HFFc6 (cell line): ENCODE measurements around the gene ARID3A. TPM values are rescaled to one million over a fixed set of nuclear protein-coding genes. Genes with fewer than 3 reads are reported as not detected.
"Not testable (repeated sequence)": the region's sequence is repeated elsewhere in the genome, so short reads cannot be mapped to it uniquely, and the experiment has no call there.

Experiments used
- DNase-seq: peaks from one replicate; pipeline ENCODE4 v3.0.0-alpha.2; 2018
- H3K27ac Mint-ChIP-seq: 2 replicates; pipeline ENCODE4 v1.8.0; 2020; ENCODE audit warnings: mild to moderate bottlenecking, mixed read lengths
- H3K27me3 Mint-ChIP-seq: 2 replicates; pipeline ENCODE4 v1.8.0; 2021; ENCODE audit warnings: mild to moderate bottlenecking, moderate library complexity, mixed read lengths; ENCODE audit not compliant: insufficient read depth
- H3K36me3 Mint-ChIP-seq: 2 replicates; pipeline ENCODE4 v1.8.0; 2021; ENCODE audit warnings: low read depth, mixed read lengths
- H3K4me1 Mint-ChIP-seq: 2 replicates; pipeline ENCODE4 v1.8.0; 2020; ENCODE audit warnings: low read depth, mixed read lengths
- H3K4me3 Mint-ChIP-seq: 2 replicates; pipeline ENCODE4 v1.8.0; 2020; ENCODE audit warnings: mild to moderate bottlenecking, moderate library complexity, mixed read lengths
- H3K9me3 Mint-ChIP-seq: 2 replicates; pipeline ENCODE4 v1.8.0; 2020; ENCODE audit warnings: mild to moderate bottlenecking, mixed read lengths
- CTCF ChIP-seq: fragments of 200-600 bp; sonication (generic); IDR thresholded peaks from 2 replicates; pipeline ENCODE4 v1.5.0; 2021; ENCODE audit warnings: antibody characterized with exemption, mild to moderate bottlenecking
- total RNA-seq, 6 experiments: library from RNA; stranded (reverse); fragmentation: NEBNext Ultra II Directional; extraction: Animal tissue kit (Norgen Biotek cat#: 25700); gene quantifications; 2 replicates in 1 of 6; 3 replicates in 5 of 6; pipeline ENCODE4 v1.2.3, GENCODE V29; 2021

Gene ARID3A
- total RNA-seq, 6 experiments from 2014 or later: 35.1 to 44.2 (median 38.4) TPM

GRCh38 chr19:955803-956765, 30.2 kb downstream of the ARID3A start:
- no peaks in the 10 kb centered on the region for H3K9me3 Mint-ChIP-seq
- H3K27ac Mint-ChIP-seq: peak overlapping the region; percentile 40
- no peak for TF ChIP-seq CTCF
- peaks cover 23% of the 10 kb centered on the region for H3K4me1 Mint-ChIP-seq
- no peak overlapping the region for H3K4me3 Mint-ChIP-seq
- no peaks in the 10 kb centered on the region for H3K27me3 Mint-ChIP-seq
- H3K36me3 Mint-ChIP-seq: peaks cover 9% of the 10 kb centered on the region
- no peak for DNase-seq

- Mint-ChIP-seq H3K27ac (peak overlapping the region; percentile 87), H3K27me3 (no peaks in the 10 kb centered on the region), H3K4me3 (peak overlapping the region; percentile 61), H3K36me3 (peaks cover 5% of the 10 kb centered on the region), H3K9me3 (no peaks in the 10 kb centered on the region), H3K4me1 (peaks cover 19% of the 10 kb centered on the region)
- DNase-seq: peak; percentile 62
- no peak for TF ChIP-seq CTCF
Measured at GRCh38 chr19:956766-957440, 31.1 kb downstream of the ARID3A start.

GRCh38 chr19:957578-957977, 31.7 kb downstream of the ARID3A start:
- H3K4me1 Mint-ChIP-seq: peaks cover 23% of the 10 kb centered on the region
- H3K4me3 Mint-ChIP-seq, H3K27me3 Mint-ChIP-seq, H3K9me3 Mint-ChIP-seq, DNase-seq, H3K36me3 Mint-ChIP-seq: not testable (repeated sequence)
- peak overlapping the region; percentile 87 for H3K27ac Mint-ChIP-seq

GRCh38 chr19:958967-959855, 33.4 kb downstream of the ARID3A start:
- Mint-ChIP-seq H3K9me3 (no peaks in the 10 kb centered on the region), H3K4me1 (peaks cover 23% of the 10 kb centered on the region), H3K27me3 (no peaks in the 10 kb centered on the region; the same call in 1 of the 2 replicates), H3K36me3 (peaks cover 11% of the 10 kb centered on the region), H3K4me3 (peak overlapping the region; percentile 47), H3K27ac (peak overlapping the region; percentile 75; the same call in 1 of the 2 replicates)
- DNase-seq: peak; percentile 51
- no peak for TF ChIP-seq CTCF

GRCh38 chr19:960020-960419, 34.2 kb downstream of the ARID3A start:
- Mint-ChIP-seq H3K9me3 (peaks cover 1% of the 10 kb centered on the region), H3K4me1 (peaks cover 23% of the 10 kb centered on the region), H3K4me3 (no peak overlapping the region), H3K27me3 (no peaks in the 10 kb centered on the region; the same call in 1 of the 2 replicates), H3K36me3 (peaks cover 19% of the 10 kb centered on the region), H3K27ac (no peak overlapping the region)
- DNase-seq: no peak
- peak; percentile 26; the same call in 1 of the 2 replicates for TF ChIP-seq CTCF
